Peyer's patch (tissue), 4 donors: ENCODE data around the gene ANGPTL2.

Experiments used
- CTCF ChIP-seq, 6 experiments: fragments of 450-650 bp in 4 of 6; fragments of 200-600 bp in 2 of 6; sonication (generic) in 1 of 6; IDR thresholded peaks; one replicate each; pipeline ENCODE4 v1.5.1; 2017 to 2019; ENCODE audit warnings: antibody characterized with exemption in 6 of 6, mild to moderate bottlenecking in 3 of 6, moderate library complexity in 1 of 6
- POLR2A ChIP-seq, 2 donors: fragments of 450-650 bp; IDR thresholded peaks; one replicate each; pipeline ENCODE4 v1.5.1; 2017; ENCODE audit warnings: antibody characterized with exemption in 2 of 2, mild to moderate bottlenecking in 2 of 2, moderate library complexity in 2 of 2

GRCh38 chr9:127077644-127077946, 44.8 kb downstream of the ANGPTL2 start:
- TF ChIP-seq CTCF (IDR thresholded peaks at IDR 0.05): no peak
- TF ChIP-seq POLR2A (IDR thresholded peaks at IDR 0.05): no peak
